OCI-LY1 (cell line): ENCODE results near the gene AHCTF1.

ENCODE experiments used
- CTCF ChIP-seq: fragments of 200-600 bp; sonication (generic), shearing (Covaris generic); IDR thresholded peaks from 2 replicates; pipeline ENCODE4 v1.5.1; 2017; ENCODE audit warnings: mild to moderate bottlenecking, antibody characterized with exemption, low read length, moderate library complexity, mixed read lengths
- EZH2 ChIP-seq: fragments of 200-600 bp; sonication (generic), shearing (Covaris generic); IDR thresholded peaks from 2 replicates; pipeline ENCODE4 v1.8.0; 2017; ENCODE audit warnings: borderline replicate concordance, mixed run types, mild to moderate bottlenecking, antibody characterized with exemption, low read length, moderate library complexity, mixed read lengths

GRCh38 chr1:246856371-246856770 is 75.4 kb downstream of the AHCTF1 start:
- TF ChIP-seq EZH2, result no peak
- no peak for TF ChIP-seq CTCF
